K562 (cell line): Measurements from ENCODE around the gene JAKMIP2. TPM values are rescaled to one million over a fixed set of nuclear protein-coding genes. Genes with fewer than 3 reads are reported as not detected.

Experiments
- ATAC-seq: fragments of 200-7000 bp; cut with Tn5 transposase; 3 replicates; pipeline ENCODE4 v1.9.1; 2020; ENCODE audit warnings: moderate library complexity
- BruUV-seq: library from RNA; stranded (reverse); fragments of 400-500 nt; replicated peaks from 2 replicates; lab custom pipeline; 2021; lab: Mats Ljungman, UMichigan
- CTCF ChIA-PET: fragments of 300-600 bp; formaldehyde crosslinking; extraction: SDS; loops from one replicate; lab custom pipeline; 2021; ENCODE audit warnings: low intra/inter-chr PET ratio; lab: Yijun Ruan, JAX
- POLR2A ChIA-PET: fragments of 300-600, 350-650 bp; sonication (Branson Sonifier 250); formaldehyde crosslinking; extraction: SDS; loops from one replicate; lab custom pipeline; 2021; ENCODE audit warnings: antibody characterized with exemption, inconsistent platforms; lab: Yijun Ruan, JAX
- DNase-seq, 4 experiments: peaks; one replicate each; pipeline versions ENCODE4 v3.0.0 to v3.0.0-alpha.2; 2011 to 2018; ENCODE audit warnings: low spot score in 3 of 4, mixed read lengths in 3 of 4; ENCODE audit errors: extremely low read depth in 1 of 4
- FAIRE-seq: peaks from 2 replicates; lab custom pipeline; 2011; peaks lifted over from hg19 to GRCh38; lab: Jason Lieb, UNC
- H2AFZ ChIP-seq: 2 replicates; pipeline ENCODE4 v1.6.0; 2011; ENCODE audit warnings: low read depth, low read length, control low read depth, inconsistent platforms
- H3K27ac ChIP-seq: fragments of 200-600 bp; 3 replicates; pipeline ENCODE4 v1.8.0; 2011; ENCODE audit warnings: low read depth, mild to moderate bottlenecking, control low read depth, inconsistent platforms, low read length, moderate library complexity, mixed read lengths; ENCODE audit errors: extremely low read depth
- H3K27me3 ChIP-seq, 2 experiments: fragments of 300-600 bp in 1 of 2; 2 replicates in 1 of 2; 3 replicates in 1 of 2; pipeline versions ENCODE4 v1.6.0 to v1.8.0; 2011; ENCODE audit warnings: inconsistent platforms in 2 of 2, low read length in 2 of 2, mild to moderate bottlenecking in 1 of 2, mixed read lengths in 1 of 2, moderate library complexity in 1 of 2; ENCODE audit not compliant: control insufficient read depth in 2 of 2, insufficient read depth in 2 of 2
- H3K36me3 ChIP-seq: fragments of 300-600 bp; 3 replicates; pipeline ENCODE4 v1.8.0; 2011; ENCODE audit warnings: mild to moderate bottlenecking, low read length, inconsistent platforms; ENCODE audit not compliant: control insufficient read depth, insufficient read depth
- H3K4me1 ChIP-seq, 2 experiments: fragments of 200-600 bp in 1 of 2; replicated peaks in 1 of 2; 2 replicates in 1 of 2; 3 replicates in 1 of 2; pipeline versions ENCODE4 v1.5.1 to v1.8.0; 2011; ENCODE audit warnings: inconsistent platforms in 2 of 2, low read length in 2 of 2, mild to moderate bottlenecking in 1 of 2, mixed read lengths in 1 of 2, moderate library complexity in 1 of 2; ENCODE audit not compliant: control insufficient read depth in 2 of 2, insufficient read depth in 2 of 2
- H3K4me2 ChIP-seq: 2 replicates; pipeline ENCODE4 v1.6.1; 2011; ENCODE audit warnings: low read length, control low read depth, inconsistent platforms, mixed read lengths; ENCODE audit not compliant: insufficient read depth
- H3K4me3 ChIP-seq: fragments of 200-600 bp; sonication (generic), shearing (Covaris generic); 2 replicates; pipeline ENCODE4 v1.5.1; 2016; ENCODE audit warnings: control low read depth, inconsistent platforms
- H3K79me2 ChIP-seq: fragments of 200-600 bp; 3 replicates; pipeline ENCODE4 v1.8.0; 2011; ENCODE audit warnings: low read length, inconsistent platforms; ENCODE audit not compliant: control insufficient read depth, insufficient read depth
- H3K9ac ChIP-seq, 2 experiments: 2 replicates each; pipeline versions ENCODE4 v1.6.0 to v1.6.1; 2011; ENCODE audit warnings: low read depth in 2 of 2, low read length in 2 of 2, control low read depth in 1 of 2, inconsistent platforms in 1 of 2, mild to moderate bottlenecking in 1 of 2, mixed read lengths in 1 of 2; ENCODE audit not compliant: insufficient read depth in 1 of 2
- H3K9me1 ChIP-seq: one replicate; pipeline ENCODE4 v1.6.0; 2011; ENCODE audit warnings: inconsistent platforms, mild to moderate bottlenecking, low read length, moderate library complexity; ENCODE audit not compliant: control insufficient read depth, insufficient read depth
- H3K9me3 ChIP-seq: replicated peaks from 2 replicates; pipeline ENCODE4 v1.5.1; 2011; ENCODE audit warnings: low read depth, low read length, inconsistent platforms; ENCODE audit not compliant: control insufficient read depth, insufficient read depth
- H4K20me1 ChIP-seq: replicated peaks from 2 replicates; pipeline ENCODE4 v1.6.1; 2011; ENCODE audit warnings: low read length, inconsistent platforms, mixed read lengths; ENCODE audit not compliant: control insufficient read depth, insufficient read depth
- RAD21 ChIP-seq, 2 experiments: fragments of 250-450 bp in 1 of 2; fragments of 450-650 bp in 1 of 2; sonication (Bioruptor Pico) in 1 of 2; formaldehyde crosslinking in 1 of 2; IDR thresholded peaks in 1 of 2; conservative IDR thresholded peaks in 1 of 2; 2 replicates each; pipeline versions ENCODE4 v1.4.0 to v1.8.0; 2020 to 2022; ENCODE audit warnings: mild to moderate bottlenecking in 2 of 2, moderate library complexity in 1 of 2
- TOE1 ChIP-seq, 2 experiments: fragments of 450-650 bp in 1 of 2; sonication (generic) in 1 of 2; formaldehyde crosslinking in 1 of 2; IDR thresholded peaks; 2 replicates each; pipeline versions ENCODE4 v1.7.1 to v1.8.0; 2016 to 2022; ENCODE audit warnings: borderline replicate concordance in 2 of 2, mild to moderate bottlenecking in 2 of 2, antibody characterized with exemption in 1 of 2, inconsistent platforms in 1 of 2, low read depth in 1 of 2, missing genetic modification reagents in 1 of 2, moderate library complexity in 1 of 2
- WGBS: fragments of 100-300 bp; shearing (Covaris generic); methylation state at CpG from one replicate; pipeline ENCODE4 v1.1.6; 2016; ENCODE audit warnings: low coverage, mixed read lengths; ENCODE audit not compliant: insufficient coverage; ENCODE audit errors: missing lambda C conversion rate; 5-methylcytosine and 5-hydroxymethylcytosine counted together
- in situ Hi-C: fragments of 300-500 bp; cut with MboI; formaldehyde crosslinking; loops from 4 replicates; pipeline ENCODE4 v1.15.0; 2018; ENCODE audit warnings: inconsistent platforms, mixed read lengths
- intact Hi-C: fragments of 100-400 bp; cut with micrococcal nuclease; formaldehyde crosslinking; loops from 2 replicates; pipeline ENCODE4 v1.14.2; 2022
- polyA plus RNA-seq, 8 experiments: library from polyadenylated mRNA; depleted of rRNA in 4 of 8; stranded (reverse) in 5 of 8; unstranded in 3 of 8; fragments of >200 nt; fragmentation: Nextera tagmentation in 2 of 8; fragmentation: Illumina TruSeq in 1 of 8; extraction: Ambion mirVana in 2 of 8; extraction: Trizol in 1 of 8; gene quantifications; 2 replicates each; pipeline versions ENCODE4 v1.2.1 to v1.2.3, GENCODE V29; 2011 to 2014; ENCODE audit warnings: inconsistent platforms in 1 of 8, missing spikeins in 1 of 8
- total RNA-seq, 7 experiments: library from RNA; depleted of rRNA in 6 of 7; stranded (reverse); fragments of >200 nt in 6 of 7; fragmentation: Illumina TruSeq in 2 of 7; extraction: Trizol in 2 of 7; gene quantifications; 2 replicates each; pipeline versions ENCODE4 v1.2.1 to v1.2.3, GENCODE V29; 2011 to 2021; ENCODE audit warnings: low replicate concordance in 1 of 7
- TF ChIP-seq, protein P1 (sequence below): fragments of 450-650 bp; conservative IDR thresholded peaks from 2 replicates; pipeline ENCODE4 v1.6.1; 2016; ENCODE audit warnings: missing genetic modification characterization, low read depth, mild to moderate bottlenecking, missing compliant biosample characterization, moderate library complexity
- TF ChIP-seq, protein P2 (sequence below): sonication (generic); formaldehyde crosslinking; IDR thresholded peaks from 2 replicates; pipeline ENCODE4 v1.8.1; 2023; ENCODE audit warnings: mild to moderate bottlenecking, missing genetic modification reagents

JAKMIP2 gene
- total and polyA plus RNA-seq, 9 of the 15 experiments (the other 6 are each of a cell fraction or from before 2014, with no cell fraction given) = not detected

DNA sequence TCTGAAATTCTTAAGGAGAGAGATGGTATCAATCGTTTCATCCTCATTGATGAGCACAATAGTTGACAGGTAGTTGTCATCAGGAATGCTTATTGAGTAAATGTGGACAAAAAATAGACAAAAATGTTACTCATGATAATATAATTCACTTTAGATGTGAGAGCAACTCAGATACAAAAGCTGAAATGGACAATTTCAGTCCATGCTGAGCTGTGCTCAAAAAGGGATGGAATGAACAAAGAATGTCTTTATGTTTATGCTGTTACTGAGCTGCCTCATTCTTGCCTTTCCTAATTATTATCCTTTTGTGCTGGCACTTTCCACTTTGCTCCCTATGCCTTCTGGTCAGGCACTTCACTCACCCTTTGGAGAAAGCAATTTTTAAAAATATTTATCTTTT, 49.5 kb downstream of the JAKMIP2 start:
- no peak overlapping the region for H3K27ac ChIP-seq
- no peak overlapping the region for H3K9ac ChIP-seq
- ATAC-seq = no peak
- H2AFZ ChIP-seq = no peak overlapping the region
- intact Hi-C loops = no loop called here
- H3K27me3 ChIP-seq = no peaks in the 10 kb centered on the region
- ChIA-PET POLR2A (no interaction called here), CTCF (no interaction called here)
- no peak overlapping the region for H3K4me3 ChIP-seq
- TF ChIP-seq, protein P1, sequence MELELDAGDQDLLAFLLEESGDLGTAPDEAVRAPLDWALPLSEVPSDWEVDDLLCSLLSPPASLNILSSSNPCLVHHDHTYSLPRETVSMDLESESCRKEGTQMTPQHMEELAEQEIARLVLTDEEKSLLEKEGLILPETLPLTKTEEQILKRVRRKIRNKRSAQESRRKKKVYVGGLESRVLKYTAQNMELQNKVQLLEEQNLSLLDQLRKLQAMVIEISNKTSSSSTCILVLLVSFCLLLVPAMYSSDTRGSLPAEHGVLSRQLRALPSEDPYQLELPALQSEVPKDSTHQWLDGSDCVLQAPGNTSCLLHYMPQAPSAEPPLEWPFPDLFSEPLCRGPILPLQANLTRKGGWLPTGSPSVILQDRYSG (tag) = no peak
- TF ChIP-seq TOE1 (IDR thresholded peaks at IDR 0.05; ENCODE audit: borderline replicate concordance) (no peak), TOE1 (CRISPR knock-in tag; IDR thresholded peaks at IDR 0.05; ENCODE audit: borderline replicate concordance, low read depth) (no peak), RAD21 (CRISPR knock-in tag; conservative IDR thresholded peaks at IDR 0.05 in 1 of 2, IDR thresholded peaks at IDR 0.05 in 1 of 2) (no peak)
- TF ChIP-seq, protein P2, sequence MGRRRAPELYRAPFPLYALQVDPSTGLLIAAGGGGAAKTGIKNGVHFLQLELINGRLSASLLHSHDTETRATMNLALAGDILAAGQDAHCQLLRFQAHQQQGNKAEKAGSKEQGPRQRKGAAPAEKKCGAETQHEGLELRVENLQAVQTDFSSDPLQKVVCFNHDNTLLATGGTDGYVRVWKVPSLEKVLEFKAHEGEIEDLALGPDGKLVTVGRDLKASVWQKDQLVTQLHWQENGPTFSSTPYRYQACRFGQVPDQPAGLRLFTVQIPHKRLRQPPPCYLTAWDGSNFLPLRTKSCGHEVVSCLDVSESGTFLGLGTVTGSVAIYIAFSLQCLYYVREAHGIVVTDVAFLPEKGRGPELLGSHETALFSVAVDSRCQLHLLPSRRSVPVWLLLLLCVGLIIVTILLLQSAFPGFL (CRISPR knock-in tag) = no peak
- no peaks in the 10 kb centered on the region for H3K79me2 ChIP-seq
- H3K9me3 ChIP-seq = no peaks in the 10 kb centered on the region
- no TSS peak for BruUV-seq
- WGBS = 4% methylated on average over 1 of the region's 1 CpG
- H3K9me1 ChIP-seq = no peaks in the 10 kb centered on the region
- in situ Hi-C loops = no loop called here
- H3K4me1 ChIP-seq = no peaks in the 10 kb centered on the region
- no peak overlapping the region for H3K4me2 ChIP-seq
- no peaks in the 10 kb centered on the region for H3K36me3 ChIP-seq
- FAIRE-seq = no peak
- no peak for DNase-seq
- no peaks in the 10 kb centered on the region for H4K20me1 ChIP-seq
